K562 (cell line): ENCODE results near the gene ALDH16A1. TPM values are rescaled to one million over a fixed set of nuclear protein-coding genes. Genes with fewer than 3 reads are reported as not detected.

ENCODE experiments used
- CC2D1A ChIP-seq: fragments of 450-650 bp; IDR thresholded peaks from 2 replicates; pipeline ENCODE4 v1.6.1; 2017; ENCODE audit warnings: mild to moderate bottlenecking
- HMGXB4 ChIP-seq: sonication (generic); formaldehyde crosslinking; IDR thresholded peaks from 2 replicates; pipeline ENCODE4 v1.8.1; 2023; ENCODE audit warnings: mild to moderate bottlenecking, missing genetic modification reagents
- HNRNPUL1 ChIP-seq: fragments of 200-400 bp; formaldehyde crosslinking; IDR thresholded peaks from 2 replicates; pipeline ENCODE4 v1.6.1; 2017; ENCODE audit warnings: low read length
- JUND ChIP-seq, 2 experiments: IDR thresholded peaks; 2 replicates in 1 of 2; 3 replicates in 1 of 2; pipeline ENCODE4 v1.6.1; 2011; ENCODE audit warnings: borderline replicate concordance in 2 of 2, low read depth in 2 of 2, low read length in 2 of 2, improper control_type of control experiment in 1 of 2, missing biosample characterization in 1 of 2, missing genetic modification characterization in 1 of 2, missing genetic modification reagents in 1 of 2
- MTA1 ChIP-seq: fragments of 450-650 bp; IDR thresholded peaks from 2 replicates; pipeline ENCODE4 v1.6.1; 2017; ENCODE audit warnings: borderline replicate concordance
- MTF1 ChIP-seq: fragments of 250-450 bp; sonication (Bioruptor Pico); IDR thresholded peaks from 2 replicates; pipeline ENCODE4 v1.9.0; 2021; ENCODE audit warnings: moderate library complexity, mild to moderate bottlenecking, inconsistent platforms, borderline replicate concordance
- MYBL2 ChIP-seq, 2 experiments: fragments of 450-650 bp in 1 of 2; sonication (generic) in 1 of 2; formaldehyde crosslinking in 1 of 2; IDR thresholded peaks; 2 replicates each; pipeline versions ENCODE4 v1.6.1 to v1.8.1; 2017 to 2022; ENCODE audit warnings: borderline replicate concordance in 1 of 2, inconsistent platforms in 1 of 2, low read depth in 1 of 2, mild to moderate bottlenecking in 1 of 2, missing genetic modification reagents in 1 of 2, moderate library complexity in 1 of 2
- MYC ChIP-seq, 2 experiments: fragments of 250-450 bp in 1 of 2; sonication (Bioruptor Pico) in 1 of 2; IDR thresholded peaks; 2 replicates each; pipeline versions ENCODE4 v1.5.1 to v1.6.1; 2012 to 2021; ENCODE audit warnings: low read depth in 2 of 2, borderline replicate concordance in 1 of 2, improper control_type of control experiment in 1 of 2, low read length in 1 of 2, mild to moderate bottlenecking in 1 of 2, moderate library complexity in 1 of 2
- OTX1 ChIP-seq: fragments of 450-650 bp; formaldehyde crosslinking; IDR thresholded peaks from 2 replicates; pipeline ENCODE4 v1.4.0; 2022; ENCODE audit warnings: mild to moderate bottlenecking
- RAD21 ChIP-seq, 2 experiments: fragments of 250-450 bp in 1 of 2; fragments of 450-650 bp in 1 of 2; sonication (Bioruptor Pico) in 1 of 2; formaldehyde crosslinking in 1 of 2; IDR thresholded peaks in 1 of 2; conservative IDR thresholded peaks in 1 of 2; 2 replicates each; pipeline versions ENCODE4 v1.4.0 to v1.8.0; 2020 to 2022; ENCODE audit warnings: mild to moderate bottlenecking in 2 of 2, moderate library complexity in 1 of 2
- RBBP5 ChIP-seq: fragments of 200-600 bp; sonication (generic); IDR thresholded peaks from 2 replicates; pipeline ENCODE4 v1.6.1; 2012; ENCODE audit warnings: borderline replicate concordance, mild to moderate bottlenecking, low read length, control low read depth, inconsistent platforms; ENCODE audit not compliant: insufficient read depth, poor library complexity, severe bottlenecking
- RNF219 ChIP-seq: fragments of 250-450 bp; sonication (Bioruptor Pico); IDR thresholded peaks from 2 replicates; pipeline ENCODE4 v1.5.0; 2022; ENCODE audit warnings: mild to moderate bottlenecking
- SOX6 ChIP-seq: fragments of 450-650 bp; IDR thresholded peaks from 2 replicates; pipeline ENCODE4 v1.6.1; 2014; ENCODE audit warnings: mild to moderate bottlenecking
- TBL1XR1 ChIP-seq, 2 experiments: IDR thresholded peaks; 2 replicates each; pipeline ENCODE4 v1.6.1; 2012; ENCODE audit warnings: improper control_type of control experiment in 2 of 2, low read length in 2 of 2, mild to moderate bottlenecking in 1 of 2
- ZBTB11 ChIP-seq, 3 experiments: fragments of 200-800 bp in 1 of 3; fragments of 250-450 bp in 1 of 3; fragments of 450-650 bp in 1 of 3; sonication (Bioruptor Pico) in 1 of 3; sonication (Bioruptor generic) in 1 of 3; formaldehyde crosslinking in 1 of 3; IDR thresholded peaks; 2 replicates each; pipeline versions ENCODE4 v1.6.1 to v1.8.0; 2016 to 2022; ENCODE audit warnings: mild to moderate bottlenecking in 2 of 3, missing genetic modification characterization in 2 of 3, missing compliant biosample characterization in 1 of 3, moderate library complexity in 1 of 3
- ZNF24 ChIP-seq: fragments of 450-650 bp; IDR thresholded peaks from 2 replicates; pipeline ENCODE4 v1.6.1; 2016
- ZNF282 ChIP-seq: sonication (generic); formaldehyde crosslinking; IDR thresholded peaks from 2 replicates; pipeline ENCODE4 v1.8.1; 2023; ENCODE audit warnings: missing genetic modification reagents
- polyA plus RNA-seq, 8 experiments: library from polyadenylated mRNA; depleted of rRNA in 4 of 8; stranded (reverse) in 5 of 8; unstranded in 3 of 8; fragments of >200 nt; fragmentation: Nextera tagmentation in 2 of 8; fragmentation: Illumina TruSeq in 1 of 8; extraction: Ambion mirVana in 2 of 8; extraction: Trizol in 1 of 8; gene quantifications; 2 replicates each; pipeline versions ENCODE4 v1.2.1 to v1.2.3, GENCODE V29; 2011 to 2014; ENCODE audit warnings: inconsistent platforms in 1 of 8, missing spikeins in 1 of 8
- total RNA-seq, 7 experiments: library from RNA; depleted of rRNA in 6 of 7; stranded (reverse); fragments of >200 nt in 6 of 7; fragmentation: Illumina TruSeq in 2 of 7; extraction: Trizol in 2 of 7; gene quantifications; 2 replicates each; pipeline versions ENCODE4 v1.2.1 to v1.2.3, GENCODE V29; 2011 to 2021; ENCODE audit warnings: low replicate concordance in 1 of 7

Gene ALDH16A1
- total and polyA plus RNA-seq, 9 of the 15 experiments (the other 6 are each of a cell fraction or from before 2014, with no cell fraction given): 2.2 to 52.2 (median 7.6) TPM

GRCh38 chr19:49473868-49474541 lies 21.0 kb downstream of the ALDH16A1 start, which contains the start of gene FLT3LG (continued):
- TF ChIP-seq RBBP5: peak; percentile 48
- peak; percentile 80 for TF ChIP-seq MYC (IDR thresholded peaks at IDR 0.05; ENCODE audit: low read depth, low read length)
- no peak for TF ChIP-seq MYC (CRISPR knock-in tag; IDR thresholded peaks at IDR 0.05; ENCODE audit: borderline replicate concordance, low read depth)
- peak; percentile 35; the same call in 1 of the 2 replicates for TF ChIP-seq HMGXB4 (CRISPR knock-in tag)
- TF ChIP-seq SOX6: peak; percentile 41; the same call in 1 of the 2 replicates
- no peak for TF ChIP-seq ZNF282
- TF ChIP-seq TBL1XR1 (IDR thresholded peaks at IDR 0.05; ENCODE audit: low read length in 2 of 2): peak in 1 of 2 experiments; percentile 47; a peak in 1 of 4 replicates
- TF ChIP-seq HNRNPUL1: no peak
- TF ChIP-seq RAD21 (CRISPR knock-in tag; conservative IDR thresholded peaks at IDR 0.05 in 1 of 2, IDR thresholded peaks at IDR 0.05 in 1 of 2): peak; percentile 62 to 71
- no peak for TF ChIP-seq CC2D1A
- TF ChIP-seq ZNF24: no peak
- no peak for TF ChIP-seq MTF1
- no peak for TF ChIP-seq MYBL2 (IDR thresholded peaks at IDR 0.05; ENCODE audit: low read depth)
- no peak for TF ChIP-seq MYBL2 (CRISPR knock-in tag; IDR thresholded peaks at IDR 0.05; ENCODE audit: borderline replicate concordance)
- peak; percentile 44 for TF ChIP-seq JUND (IDR thresholded peaks at IDR 0.05; ENCODE audit: borderline replicate concordance, low read depth, low read length)
- TF ChIP-seq JUND (tag; IDR thresholded peaks at IDR 0.05; ENCODE audit: borderline replicate concordance, low read depth, low read length): no peak
- no peak for TF ChIP-seq ZBTB11 (CRISPR knock-in tag; IDR thresholded peaks at IDR 0.05)
- no peak for TF ChIP-seq MTA1
- no peak for TF ChIP-seq RNF219
- no peak for TF ChIP-seq OTX1 (CRISPR knock-in tag)
